WTC11 (cell line): Measurements from ENCODE around the gene CDC42EP4. TPM values are rescaled to one million over a fixed set of nuclear protein-coding genes. Genes with fewer than 3 reads are reported as not detected.
A peak's percentile ranks its signal among the peaks of the same experiment; 100 is the strongest.

Experiments used
- ATAC-seq: fragments of 200-7000 bp; cut with Tn5 transposase; 2 replicates; pipeline ENCODE4 v1.10.0; 2021; ENCODE audit warnings: mild to moderate bottlenecking, moderate library complexity
- CTCF ChIA-PET: fragments of 300-600 bp; sonication (Branson Sonifier 250); formaldehyde crosslinking; loops from one replicate; lab custom pipeline; 2021; ENCODE audit warnings: antibody characterized with exemption; lab: Charles Lee
- POLR2A ChIA-PET: fragments of 350-600 bp; sonication (Branson Sonifier 250); formaldehyde crosslinking; loops from one replicate; lab custom pipeline; 2021; ENCODE audit warnings: antibody characterized with exemption; lab: Charles Lee
- DNase-seq: peaks from one replicate; pipeline ENCODE4 v3.0.0; 2021; ENCODE audit warnings: low spot score
- H3K27ac Mint-ChIP-seq: 2 replicates; pipeline ENCODE4 v1.8.0; 2021; ENCODE audit warnings: mixed read lengths
- H3K27me3 Mint-ChIP-seq: 2 replicates; pipeline ENCODE4 v1.8.0; 2021; ENCODE audit warnings: low read depth, mild to moderate bottlenecking, moderate library complexity, mixed read lengths
- H3K36me3 Mint-ChIP-seq: 2 replicates; pipeline ENCODE4 v1.8.0; 2021; ENCODE audit warnings: mixed read lengths
- H3K4me1 Mint-ChIP-seq: 2 replicates; pipeline ENCODE4 v1.8.0; 2022; ENCODE audit warnings: mixed read lengths
- H3K4me3 Mint-ChIP-seq: 2 replicates; pipeline ENCODE4 v1.8.0; 2021; ENCODE audit warnings: mild to moderate bottlenecking, moderate library complexity, mixed read lengths
- H3K9me3 Mint-ChIP-seq: 2 replicates; pipeline ENCODE4 v1.8.0; 2021; ENCODE audit warnings: mixed read lengths
- E2F1 ChIP-seq: sonication (generic); formaldehyde crosslinking; IDR thresholded peaks from 2 replicates; pipeline ENCODE4 v1.8.0; 2022; ENCODE audit warnings: mild to moderate bottlenecking, missing genetic modification reagents
- E2F4 ChIP-seq: sonication (generic); formaldehyde crosslinking; IDR thresholded peaks from 2 replicates; pipeline ENCODE4 v1.8.1; 2022; ENCODE audit warnings: low read depth, mild to moderate bottlenecking, moderate library complexity, missing genetic modification reagents, borderline replicate concordance
- ETV6 ChIP-seq: sonication (generic); formaldehyde crosslinking; IDR thresholded peaks from 2 replicates; pipeline ENCODE4 v1.8.1; 2022; ENCODE audit warnings: mild to moderate bottlenecking, missing genetic modification reagents
- FOXP4 ChIP-seq: sonication (generic); formaldehyde crosslinking; IDR thresholded peaks from 2 replicates; pipeline ENCODE4 v1.8.0; 2022; ENCODE audit warnings: mild to moderate bottlenecking, missing genetic modification reagents
- IRF2 ChIP-seq: sonication (generic); formaldehyde crosslinking; IDR thresholded peaks from 2 replicates; pipeline ENCODE4 v1.8.0; 2022; ENCODE audit warnings: low read depth, missing genetic modification reagents, borderline replicate concordance
- JUN ChIP-seq: sonication (generic); formaldehyde crosslinking; IDR thresholded peaks from 2 replicates; pipeline ENCODE4 v1.8.0; 2023; ENCODE audit warnings: mild to moderate bottlenecking, missing genetic modification reagents
- MAX ChIP-seq: sonication (generic); formaldehyde crosslinking; IDR thresholded peaks from 2 replicates; pipeline ENCODE4 v1.8.0; 2022; ENCODE audit warnings: mild to moderate bottlenecking, missing genetic modification reagents
- MLX ChIP-seq: sonication (generic); formaldehyde crosslinking; IDR thresholded peaks from 2 replicates; pipeline ENCODE4 v1.8.1; 2023; ENCODE audit warnings: mild to moderate bottlenecking, missing genetic modification reagents, moderate library complexity
- SMAD4 ChIP-seq: sonication (generic); formaldehyde crosslinking; IDR thresholded peaks from 2 replicates; pipeline ENCODE4 v1.8.0; 2022; ENCODE audit warnings: mild to moderate bottlenecking, missing genetic modification reagents
- STAT6 ChIP-seq: sonication (generic); formaldehyde crosslinking; conservative IDR thresholded peaks from 2 replicates; pipeline ENCODE4 v1.8.1; 2023; ENCODE audit warnings: mild to moderate bottlenecking, low read depth, missing genetic modification reagents, moderate library complexity
- USF1 ChIP-seq: sonication (generic); formaldehyde crosslinking; IDR thresholded peaks from 2 replicates; pipeline ENCODE4 v1.8.0; 2022; ENCODE audit warnings: mild to moderate bottlenecking, missing genetic modification reagents
- ZBTB21 ChIP-seq: sonication (generic); formaldehyde crosslinking; IDR thresholded peaks from 2 replicates; pipeline ENCODE4 v1.8.1; 2023; ENCODE audit warnings: mild to moderate bottlenecking, missing genetic modification reagents, borderline replicate concordance
- ZBTB43 ChIP-seq: sonication (generic); formaldehyde crosslinking; IDR thresholded peaks from 2 replicates; pipeline ENCODE4 v1.8.1; 2023; ENCODE audit warnings: mild to moderate bottlenecking, missing genetic modification reagents
- ZNF416 ChIP-seq: fragments of 250-450 bp; sonication (Bioruptor Pico); IDR thresholded peaks from 2 replicates; pipeline ENCODE4 v1.9.0; 2021; ENCODE audit warnings: mild to moderate bottlenecking, inconsistent platforms
- ZNF423 ChIP-seq: fragments of 250-450 bp; sonication (Bioruptor Pico); IDR thresholded peaks from 2 replicates; pipeline ENCODE4 v2.1.2; 2022; ENCODE audit warnings: mild to moderate bottlenecking, moderate library complexity
- ZNF425 ChIP-seq: fragments of 250-450 bp; sonication (Bioruptor Pico); conservative IDR thresholded peaks from 2 replicates; pipeline ENCODE4 v1.9.0; 2021; ENCODE audit warnings: mild to moderate bottlenecking
- ZNF512 ChIP-seq: sonication (generic); formaldehyde crosslinking; IDR thresholded peaks from 2 replicates; pipeline ENCODE4 v1.8.1; 2022; ENCODE audit warnings: missing genetic modification reagents, borderline replicate concordance
- ZNF532 ChIP-seq: fragments of 250-450 bp; sonication (Bioruptor Pico); IDR thresholded peaks from 2 replicates; pipeline ENCODE4 v1.9.0; 2021; ENCODE audit warnings: mild to moderate bottlenecking, borderline replicate concordance
- total RNA-seq: library from RNA; stranded (reverse); gene quantifications from 3 replicates; pipeline ENCODE4 v1.2.3, GENCODE V29; 2021

The CDC42EP4 gene
- total RNA-seq, 1 experiment from 2014 or later: 18.8 TPM

GRCh38 chr17:73293031-73293430, 18.8 kb downstream of the CDC42EP4 start:
- H3K4me1 Mint-ChIP-seq: peaks cover 16% of the 10 kb centered on the region
- H3K27ac Mint-ChIP-seq: peak overlapping the region; percentile 20; the same call in 1 of the 2 replicates
- no peak for TF ChIP-seq IRF2
- no peak for TF ChIP-seq STAT6 (CRISPR knock-in tag)
- TF ChIP-seq E2F1 (CRISPR knock-in tag): no peak
- TF ChIP-seq USF1 (CRISPR knock-in tag): no peak
- no peak for TF ChIP-seq ZNF416 (CRISPR knock-in tag)
- no peak for TF ChIP-seq E2F4
- TF ChIP-seq MAX (CRISPR knock-in tag): no peak
- no peak for TF ChIP-seq ETV6
- no peak for TF ChIP-seq FOXP4 (CRISPR knock-in tag)
- TF ChIP-seq JUN: no peak
- no peak for TF ChIP-seq ZNF423 (CRISPR knock-in tag)
- TF ChIP-seq SMAD4: no peak
- TF ChIP-seq ZNF532 (CRISPR knock-in tag): no peak
- no peak for TF ChIP-seq ZNF512 (CRISPR knock-in tag)
- TF ChIP-seq MLX (CRISPR knock-in tag): no peak
- no peak for TF ChIP-seq ZNF425 (CRISPR knock-in tag)
- TF ChIP-seq ZBTB21 (CRISPR knock-in tag): no peak
- no peak for TF ChIP-seq ZBTB43

More at GRCh38 chr17:73293031-73293430, 18.8 kb downstream of the CDC42EP4 start:
- Mint-ChIP-seq H3K36me3 (no peaks in the 10 kb centered on the region), H3K27me3 (no peaks in the 10 kb centered on the region), H3K9me3 (no peaks in the 10 kb centered on the region), H3K4me3 (no peak overlapping the region)
- ChIA-PET CTCF (interaction anchor here (1.0 kb wide), 1 partner anchor 77 kb away, joined by 3 read pairs; no protein-coding TSS in a partner anchor), POLR2A (no interaction called here)
- DNase-seq (no peak), ATAC-seq (no peak; the same call in 1 of the 2 replicates)
